MCF 10A (cell line): ENCODE measurements around the gene PHOX2A. TPM values are rescaled to one million over a fixed set of nuclear protein-coding genes. Genes with fewer than 3 reads are reported as not detected.

Experiments used
- BruUV-seq: library from RNA; stranded (reverse); fragments of 400-500 nt; replicated peaks from 2 replicates; lab custom pipeline; 2021; lab: Mats Ljungman, UMichigan
- CTCF ChIA-PET: fragments of 300-600 bp; sonication (Branson Sonifier 250); formaldehyde crosslinking; extraction: SDS; loops from one replicate; lab custom pipeline; 2021; ENCODE audit warnings: antibody characterized with exemption, inconsistent platforms; lab: Yijun Ruan, JAX
- POLR2A ChIA-PET: fragments of 300-600, 350-650 bp; sonication (Branson Sonifier 250); formaldehyde crosslinking; extraction: SDS; loops from one replicate; lab custom pipeline; 2020; ENCODE audit warnings: antibody characterized with exemption, inconsistent platforms; lab: Yijun Ruan, JAX
- DNase-seq: peaks from one replicate; pipeline ENCODE4 v3.0.0-alpha.2; 2018; ENCODE audit not compliant: unreplicated experiment
- H3K27ac Mint-ChIP-seq: one replicate; pipeline ENCODE4 v1.8.0; 2022; ENCODE audit warnings: mild to moderate bottlenecking, low read depth, mixed read lengths; ENCODE audit not compliant: unreplicated experiment
- H3K27me3 Mint-ChIP-seq: one replicate; pipeline ENCODE4 v1.8.0; 2022; ENCODE audit warnings: mixed read lengths; ENCODE audit not compliant: insufficient read depth, unreplicated experiment
- H3K36me3 Mint-ChIP-seq: one replicate; pipeline ENCODE4 v1.8.0; 2022; ENCODE audit warnings: mild to moderate bottlenecking, moderate library complexity, mixed read lengths; ENCODE audit not compliant: insufficient read depth, unreplicated experiment
- H3K4me1 Mint-ChIP-seq: one replicate; pipeline ENCODE4 v1.8.0; 2022; ENCODE audit warnings: mixed read lengths; ENCODE audit not compliant: insufficient read depth, unreplicated experiment
- H3K4me3 Mint-ChIP-seq: one replicate; pipeline ENCODE4 v1.8.0; 2022; ENCODE audit warnings: mild to moderate bottlenecking, moderate library complexity, mixed read lengths; ENCODE audit not compliant: unreplicated experiment
- H3K9me3 Mint-ChIP-seq: one replicate; pipeline ENCODE4 v1.8.0; 2022; ENCODE audit warnings: mixed read lengths; ENCODE audit not compliant: unreplicated experiment
- CTCF ChIP-seq: fragments of 200-600 bp; IDR thresholded peaks from one replicate; pipeline ENCODE4 v1.8.0; 2022; ENCODE audit warnings: antibody characterized with exemption, mild to moderate bottlenecking; ENCODE audit not compliant: unreplicated experiment
- intact Hi-C: fragments of 100-400 bp; cut with micrococcal nuclease; formaldehyde crosslinking; loops from 2 replicates; pipeline ENCODE4 v1.14.1; 2022
- total RNA-seq: library from RNA; stranded (reverse); gene quantifications from 2 replicates; pipeline ENCODE4 v1.2.3, GENCODE V29; 2022

The PHOX2A gene
- total RNA-seq, 1 experiment from 2014 or later = not detected

DNA sequence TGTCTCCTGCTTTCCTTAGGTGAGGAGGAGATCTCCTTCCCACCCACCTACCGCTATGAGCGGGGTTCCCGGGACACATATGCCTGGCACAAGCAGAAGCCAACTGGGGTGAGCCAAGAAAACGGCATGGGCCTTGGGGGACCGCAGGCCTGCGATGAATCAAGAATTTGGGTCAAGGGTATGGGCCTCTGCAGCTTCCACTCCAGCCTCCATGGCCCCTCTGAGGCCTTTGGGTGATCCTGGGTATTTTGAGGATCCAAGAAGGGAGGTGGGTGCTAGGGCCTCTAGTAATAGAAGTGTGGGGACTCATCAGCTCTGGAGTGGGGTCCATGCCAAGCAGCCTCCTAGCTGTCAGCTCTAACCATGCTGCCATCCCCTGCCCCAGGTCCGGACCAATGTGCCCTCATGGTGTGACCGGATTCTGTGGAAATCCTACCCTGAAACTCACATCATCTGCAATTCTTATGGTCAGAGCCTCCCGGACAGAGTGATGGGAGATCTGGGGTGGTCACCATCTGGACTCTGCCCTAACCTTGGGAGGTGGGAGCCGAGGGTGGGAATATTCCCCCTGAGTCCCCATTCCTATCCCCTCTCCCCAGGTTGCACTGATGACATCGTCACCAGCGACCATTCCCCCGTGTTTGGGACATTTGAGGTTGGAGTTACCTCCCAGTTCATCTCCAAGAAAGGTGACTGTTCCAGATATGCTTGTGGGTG, 10.8 kb downstream of the PHOX2A start:
- Mint-ChIP-seq H3K4me1 (no peaks in the 10 kb centered on the region), H3K27me3 (no peaks in the 10 kb centered on the region), H3K27ac (no peak overlapping the region), H3K9me3 (no peaks in the 10 kb centered on the region), H3K36me3 (peaks cover 73% of the 10 kb centered on the region), H3K4me3 (peak overlapping the region; percentile 35)
- no peak for TF ChIP-seq CTCF
- intact Hi-C loops = no loop called here
- DNase-seq = no peak
- no TSS peak for BruUV-seq
- POLR2A ChIA-PET = no interaction called here
- CTCF ChIA-PET = no interaction called here

DNA sequence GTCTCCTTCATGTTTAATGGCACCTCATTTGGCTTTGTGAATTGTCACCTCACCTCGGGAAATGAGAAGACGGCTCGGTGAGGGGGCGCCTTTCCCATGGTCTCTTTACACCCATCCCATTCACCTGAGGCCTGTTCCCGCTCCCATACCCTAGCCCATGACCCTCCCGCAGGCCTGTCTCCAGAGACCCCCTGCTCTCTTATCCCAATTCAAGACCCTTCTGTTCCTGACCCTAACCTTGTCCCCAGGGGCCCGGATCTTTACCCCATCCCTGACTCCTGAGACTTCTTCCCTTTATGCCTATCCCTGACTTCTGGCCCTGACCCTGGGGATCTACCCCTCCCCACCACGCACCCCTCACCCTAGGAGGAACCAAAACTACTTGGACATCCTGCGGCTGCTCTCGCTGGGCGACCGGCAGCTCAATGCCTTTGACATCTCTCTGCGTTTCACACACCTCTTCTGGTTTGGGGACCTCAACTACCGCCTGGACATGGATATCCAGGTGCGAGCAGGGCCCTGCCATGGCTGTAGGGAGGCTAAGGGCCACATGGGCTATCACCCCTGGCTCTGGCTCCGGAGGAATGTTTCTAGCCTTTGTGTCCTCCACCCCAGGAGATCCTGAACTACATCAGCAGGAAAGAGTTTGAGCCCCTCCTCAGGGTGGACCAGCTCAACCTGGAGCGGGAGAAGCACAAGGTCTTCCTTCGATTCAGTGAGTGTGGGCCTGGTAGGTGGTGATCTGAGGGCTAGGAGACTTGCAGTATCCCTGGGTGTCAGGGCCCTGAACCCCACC, 11.5 kb downstream of the PHOX2A start:
- Mint-ChIP-seq H3K9me3 (no peaks in the 10 kb centered on the region), H3K4me3 (no peak overlapping the region), H3K4me1 (no peaks in the 10 kb centered on the region), H3K27ac (no peak overlapping the region), H3K36me3 (peaks cover 69% of the 10 kb centered on the region), H3K27me3 (no peaks in the 10 kb centered on the region)
- ChIA-PET CTCF (no interaction called here), POLR2A (no interaction called here)
- no TSS peak for BruUV-seq
- intact Hi-C loops = no loop called here
- TF ChIP-seq CTCF = no peak
- no peak for DNase-seq

DNA sequence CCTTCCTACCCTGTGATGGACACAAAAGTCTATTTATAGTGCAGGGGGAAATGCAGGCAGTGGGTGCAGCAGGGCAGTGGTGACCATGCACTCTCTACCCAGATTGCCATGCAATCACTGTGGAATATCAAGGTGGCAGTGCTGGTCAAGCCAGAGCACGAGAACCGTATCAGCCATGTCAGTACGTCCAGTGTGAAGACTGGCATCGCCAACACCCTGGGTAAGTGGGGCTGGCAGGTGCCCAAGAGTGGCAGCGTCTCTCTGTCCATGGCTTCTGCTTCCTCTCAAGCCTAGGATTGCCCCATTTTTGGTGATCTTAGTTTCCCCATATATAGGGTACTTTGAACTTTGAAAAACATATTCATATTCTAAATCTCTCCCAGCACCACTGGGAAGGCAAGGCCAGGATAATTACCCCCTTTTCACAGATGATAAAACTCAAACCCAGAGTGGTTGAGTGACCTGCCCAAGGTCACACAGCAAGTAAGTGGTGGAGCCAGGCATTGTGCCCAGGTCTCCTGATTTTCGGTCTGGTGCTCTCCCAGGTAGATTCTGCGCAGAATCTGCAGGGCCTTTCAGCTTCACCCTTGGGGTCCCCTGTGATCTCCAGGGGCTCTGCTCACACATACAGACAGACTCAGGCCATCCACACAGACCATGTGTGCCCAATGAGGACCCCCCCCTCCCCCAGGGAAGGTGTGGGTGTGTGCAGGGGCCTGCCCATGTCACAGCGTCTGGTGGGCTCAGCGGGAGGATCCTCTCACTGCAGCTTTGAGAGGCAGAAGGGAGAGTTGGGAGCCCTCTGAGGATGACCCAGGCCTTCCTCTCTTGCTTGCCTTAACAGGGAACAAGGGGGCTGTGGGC, 12.3 kb downstream of the PHOX2A start:
- H3K36me3 Mint-ChIP-seq = peaks cover 63% of the 10 kb centered on the region
- intact Hi-C loops = no loop called here
- H3K9me3 Mint-ChIP-seq = no peaks in the 10 kb centered on the region
- H3K27ac Mint-ChIP-seq = no peak overlapping the region
- no peaks in the 10 kb centered on the region for H3K4me1 Mint-ChIP-seq
- no peak overlapping the region for H3K4me3 Mint-ChIP-seq
- CTCF ChIA-PET = no interaction called here
- TF ChIP-seq CTCF = no peak
- DNase-seq = no peak
- H3K27me3 Mint-ChIP-seq = no peaks in the 10 kb centered on the region
- POLR2A ChIA-PET = no interaction called here
- BruUV-seq = no TSS peak
